Activated CD4-positive, alpha-beta T cell treated with anti-CD3 and anti-CD28 coated beads, Interleukin-2, amount 10 ng/mL, durations not matched to agents 7 days and 5 days (primary cell): ENCODE data around the gene DAPK2. TPM values are rescaled to one million over a fixed set of nuclear protein-coding genes. Genes with fewer than 3 reads are reported as not detected.
"Not testable (repeated sequence)": the region's sequence is repeated elsewhere in the genome, so short reads cannot be mapped to it uniquely, and the experiment has no call there.

Experiments
- CTCF ChIA-PET: fragments of 350-600 bp; sonication (Branson Sonifier 250); formaldehyde crosslinking; loops from one replicate; lab custom pipeline; 2021; ENCODE audit warnings: antibody characterized with exemption; lab: Charles Lee
- POLR2A ChIA-PET: fragments of 350-600 bp; sonication (Branson Sonifier 250); formaldehyde crosslinking; loops from one replicate; lab custom pipeline; 2021; ENCODE audit warnings: antibody characterized with exemption; lab: Charles Lee
- DNase-seq: peaks from one replicate; pipeline ENCODE4 v3.0.0-alpha.2; 2020
- H3K27ac Mint-ChIP-seq: one replicate; pipeline ENCODE4 v1.8.0; 2021; ENCODE audit warnings: mild to moderate bottlenecking, moderate library complexity, mixed read lengths
- H3K27me3 Mint-ChIP-seq: one replicate; pipeline ENCODE4 v1.8.0; 2021; ENCODE audit warnings: mixed read lengths
- H3K36me3 Mint-ChIP-seq: one replicate; pipeline ENCODE4 v1.8.0; 2021; ENCODE audit warnings: low read depth, mixed read lengths
- H3K4me1 Mint-ChIP-seq: one replicate; pipeline ENCODE4 v1.8.0; 2021; ENCODE audit warnings: mixed read lengths
- H3K4me3 Mint-ChIP-seq: one replicate; pipeline ENCODE4 v1.8.0; 2021; ENCODE audit warnings: mild to moderate bottlenecking, moderate library complexity, mixed read lengths
- H3K9me3 Mint-ChIP-seq: one replicate; pipeline ENCODE4 v1.8.0; 2021; ENCODE audit warnings: mixed read lengths
- total RNA-seq, 2 experiments: library from RNA; stranded (reverse); gene quantifications; one replicate each; pipeline ENCODE4 v1.2.3, GENCODE V29; 2021

Gene DAPK2
- total RNA-seq: under 1 TPM; 0.83 to 0.87 TPM

DNA sequence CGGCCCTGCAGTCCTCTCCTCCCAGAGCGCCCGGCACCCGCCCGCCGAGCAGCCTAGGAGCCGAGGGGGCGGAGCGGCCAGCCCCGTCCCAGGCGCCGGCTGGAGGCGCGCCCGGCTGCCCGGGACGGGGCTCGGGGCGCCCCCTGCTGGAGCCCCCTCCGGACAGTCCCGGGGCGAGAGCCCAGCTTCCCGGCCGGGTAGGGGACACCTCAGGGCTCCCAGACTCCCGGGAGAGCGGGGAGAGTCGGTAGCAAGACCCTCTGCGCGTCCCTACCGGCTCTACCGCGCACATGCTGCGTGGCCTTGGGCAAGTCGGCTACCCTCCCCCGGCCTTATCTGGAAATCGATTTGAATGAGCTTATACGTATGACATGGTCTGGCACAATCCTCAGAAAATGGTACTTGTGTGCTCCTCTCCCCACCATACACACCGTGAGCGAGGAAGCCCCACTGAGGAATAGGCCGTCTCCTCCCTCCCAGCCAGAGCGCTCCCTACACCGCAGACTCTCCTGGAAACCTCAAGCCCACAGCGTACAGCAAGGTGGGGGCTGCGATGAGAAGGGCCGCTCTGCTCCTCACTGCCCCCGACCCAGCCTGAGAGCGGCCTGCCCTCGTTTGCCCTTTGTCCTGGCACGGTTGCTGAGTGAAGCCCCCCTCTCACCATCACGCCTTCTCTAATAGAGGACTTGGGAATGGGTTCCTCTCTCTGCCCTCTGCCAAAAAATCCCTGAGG lies at the start of gene DAPK2:
DAPK2 (minus strand) TSS at position 65 of the 733 bp plus-strand sequence. CDS start 6,224 bp downstream, outside the sequence.
- peak; percentile 51 for DNase-seq
- no peak within 1 kb of the TSS for H3K27ac Mint-ChIP-seq
- H3K9me3 Mint-ChIP-seq: no peaks in the 10 kb centered on the region
- ChIA-PET POLR2A (interaction anchor here (0.6 kb wide), 1 partner anchor 36 kb away, joined by 3 read pairs; no protein-coding TSS in a partner anchor), CTCF (interaction anchor here (0.6 to 13.4 kb wide), 39 partner anchors 8 to 580 kb away, joined by 3 to 87 read pairs (median 4); partner anchors contain the start of gene CIAO2A)
- no peaks in the 10 kb centered on the region for H3K36me3 Mint-ChIP-seq
- H3K27me3 Mint-ChIP-seq: peaks cover 36% of the 10 kb centered on the region
- H3K4me1 Mint-ChIP-seq: peaks cover 12% of the 10 kb centered on the region
- peak within 1 kb of the TSS; percentile 62 for H3K4me3 Mint-ChIP-seq

DNA sequence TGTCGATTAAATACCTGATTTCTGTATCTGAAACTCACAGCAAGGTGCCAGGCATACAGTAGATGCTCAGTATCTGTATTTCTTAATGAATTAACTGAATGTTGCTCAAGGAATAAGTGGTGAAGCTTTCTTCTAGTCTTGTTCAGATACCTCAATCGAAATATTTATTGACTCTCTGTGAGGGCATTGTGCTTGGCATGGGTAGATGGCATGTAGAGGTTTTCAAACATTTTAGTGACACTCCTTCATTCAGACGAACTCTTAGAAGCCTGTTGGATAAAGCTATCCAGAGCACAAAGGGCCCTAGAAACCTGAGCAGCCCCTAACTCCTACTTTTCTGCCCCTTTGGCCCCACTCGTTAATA lies 49.1 kb upstream of the DAPK2 start:
- DNase-seq: no peak
- H3K4me3 Mint-ChIP-seq: peak overlapping the region; percentile 93
- CTCF ChIA-PET: interaction anchor here (1.0 to 1.3 kb wide), 3 partner anchors 12 to 530 kb away, joined by 3 to 4 read pairs (median 3); no protein-coding TSS in a partner anchor
- peaks cover 16% of the 10 kb centered on the region for H3K36me3 Mint-ChIP-seq
- peaks cover 64% of the 10 kb centered on the region for H3K4me1 Mint-ChIP-seq
- no peaks in the 10 kb centered on the region for H3K9me3 Mint-ChIP-seq
- POLR2A ChIA-PET: no interaction called here
- H3K27me3 Mint-ChIP-seq: no peaks in the 10 kb centered on the region
- peak overlapping the region; percentile 98 for H3K27ac Mint-ChIP-seq

DNA sequence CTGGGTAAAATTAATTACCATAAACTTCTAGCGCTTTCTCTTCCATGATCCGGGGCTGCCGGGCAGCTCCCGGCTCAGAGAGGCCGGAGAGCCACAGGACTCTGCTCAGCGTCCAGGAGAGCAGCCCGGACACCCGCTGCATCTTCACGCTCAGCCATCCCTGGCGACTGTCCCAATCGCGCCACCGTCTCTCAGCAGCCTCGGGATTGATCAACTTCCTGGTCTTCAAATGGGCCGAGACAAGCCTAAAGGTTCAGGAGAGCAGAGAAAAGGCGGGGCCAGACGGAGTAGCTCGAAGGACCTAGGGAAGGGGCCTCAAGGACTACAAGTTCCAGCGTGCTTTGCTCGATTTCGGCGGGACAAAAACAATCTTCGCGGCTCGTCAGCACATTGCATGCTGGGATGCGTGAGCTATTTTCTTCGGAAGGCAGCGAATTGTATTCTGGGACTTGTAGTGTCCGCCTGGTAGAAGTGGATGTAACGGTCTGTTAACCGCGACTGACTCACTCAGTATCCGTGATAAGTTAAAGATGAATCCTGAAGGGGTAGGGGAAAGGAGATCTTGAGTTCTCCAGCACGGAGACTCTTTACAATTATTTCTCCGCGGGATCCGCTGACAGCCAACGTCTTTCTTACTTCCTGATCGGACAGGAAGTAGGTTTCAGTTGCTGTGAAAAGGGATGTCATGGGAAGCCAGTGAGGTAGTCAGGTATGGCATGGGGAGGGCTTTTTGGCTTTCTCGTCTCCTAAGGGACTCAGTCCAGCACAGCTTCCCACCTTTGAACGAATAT lies 47.5 kb upstream of the DAPK2 start, which contains the start of gene CIAO2A:
CIAO2A (minus strand) TSS at position 212 of the 791 bp plus-strand sequence; CDS start at position 142, 70 bp downstream.
- ChIA-PET CTCF (interaction anchor here (0.6 to 2.5 kb wide), 19 partner anchors 9 to 1773 kb away, joined by 3 to 10 read pairs (median 4); partner anchors contain the start of gene DAPK2), POLR2A (interaction anchor here (0.6 to 1.3 kb wide), 6 partner anchors 22 to 589 kb away, joined by 3 to 7 read pairs (median 4); partner anchors contain the start of gene USP3)
- Mint-ChIP-seq H3K27me3 (no peaks in the 10 kb centered on the region), H3K4me3 (peak within 1 kb of the TSS; percentile 93), H3K36me3 (peaks cover 24% of the 10 kb centered on the region), H3K27ac (peak within 1 kb of the TSS; percentile 98), H3K9me3 (no peaks in the 10 kb centered on the region), H3K4me1 (peaks cover 66% of the 10 kb centered on the region)
- DNase-seq: peak; percentile 98

DNA sequence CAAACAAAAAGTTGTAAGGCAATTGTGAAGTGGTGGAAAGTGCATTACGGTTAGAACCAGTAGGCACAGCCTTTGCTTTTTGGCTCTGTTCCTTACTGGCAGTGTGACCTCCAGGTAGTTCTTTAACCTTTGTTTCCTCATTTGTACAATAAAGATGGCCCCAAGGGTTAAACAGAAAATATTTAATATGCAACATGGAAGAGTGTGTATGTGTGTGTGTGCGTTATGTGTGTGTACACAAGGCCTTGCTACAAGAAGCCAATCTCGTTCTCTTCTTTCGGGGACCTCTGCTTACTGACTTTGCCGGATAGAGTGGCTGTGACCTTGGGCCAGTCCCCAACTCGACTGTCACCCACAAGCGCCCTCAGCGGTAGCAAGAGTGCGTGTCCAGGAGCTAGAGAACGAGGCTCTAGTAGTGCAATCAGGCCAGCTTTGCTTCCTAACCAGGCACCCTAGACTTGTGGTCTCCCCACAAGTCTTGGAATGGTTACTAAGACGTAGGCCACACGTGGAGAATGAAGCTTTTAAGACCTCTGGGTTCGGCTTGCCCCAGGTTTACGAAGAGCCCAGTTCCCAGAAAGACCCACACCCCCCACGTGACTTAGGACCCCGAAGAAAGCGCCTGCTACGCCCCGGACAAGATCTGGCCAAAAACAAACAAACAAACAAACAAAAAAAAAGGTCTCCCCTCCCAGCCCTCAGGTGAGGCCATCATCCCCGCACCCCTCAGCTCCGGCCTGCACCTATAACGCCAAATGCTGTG lies 46.8 kb upstream of the DAPK2 start:
- CTCF ChIA-PET: interaction anchor here (0.7 to 2.5 kb wide), 15 partner anchors 9 to 587 kb away, joined by 3 to 10 read pairs (median 4); partner anchors contain the start of gene DAPK2
- H3K4me3 Mint-ChIP-seq: peak overlapping the region; percentile 93
- H3K27me3 Mint-ChIP-seq: no peaks in the 10 kb centered on the region
- H3K27ac Mint-ChIP-seq: peak overlapping the region; percentile 98
- DNase-seq: peak; percentile 48
- POLR2A ChIA-PET: interaction anchor here (0.6 to 1.3 kb wide), 5 partner anchors 22 to 589 kb away, joined by 3 to 7 read pairs (median 4); partner anchors contain the start of gene USP3
- H3K36me3 Mint-ChIP-seq: peaks cover 29% of the 10 kb centered on the region
- H3K9me3 Mint-ChIP-seq: no peaks in the 10 kb centered on the region
- peaks cover 63% of the 10 kb centered on the region for H3K4me1 Mint-ChIP-seq

DNA sequence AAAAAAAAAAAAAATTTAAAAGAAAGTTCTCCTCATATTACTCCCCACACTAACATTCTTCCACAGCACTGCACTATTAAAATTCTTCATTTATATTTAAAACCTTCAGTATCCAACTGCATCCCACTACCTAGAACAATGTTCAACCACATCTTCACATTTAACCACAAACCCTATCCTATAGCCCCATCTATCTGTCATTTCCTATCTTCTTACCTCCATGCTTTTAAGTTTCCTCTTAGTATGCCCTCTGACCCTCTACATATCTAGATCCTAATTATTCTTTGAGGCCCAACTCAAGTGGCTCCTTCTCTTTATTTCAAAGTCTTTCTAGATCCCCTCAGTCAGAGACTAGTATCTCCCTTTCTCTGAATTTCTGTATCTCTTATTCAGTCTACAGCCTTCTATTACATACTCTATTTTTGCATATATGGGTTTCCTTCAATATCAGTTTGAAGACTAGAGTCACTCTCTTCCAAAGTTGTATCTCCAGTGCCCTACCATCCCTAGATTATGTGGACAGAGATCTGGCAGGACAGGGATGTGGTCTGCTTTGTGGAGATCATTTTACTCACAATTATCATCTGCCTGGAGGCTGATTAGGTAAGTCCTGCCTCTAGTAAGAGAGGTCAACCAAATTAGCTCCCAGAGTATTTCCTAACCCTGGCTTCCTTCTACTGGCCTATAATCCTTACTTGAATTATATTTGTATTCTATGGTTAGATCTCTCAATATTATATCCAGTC lies 46.0 kb upstream of the DAPK2 start:
- peaks cover 35% of the 10 kb centered on the region for H3K36me3 Mint-ChIP-seq
- peaks cover 2% of the 10 kb centered on the region for H3K9me3 Mint-ChIP-seq
- CTCF ChIA-PET: interaction anchor here (1.4 to 2.5 kb wide), 4 partner anchors 17 to 587 kb away, joined by 3 to 10 read pairs (median 4); partner anchors contain the start of gene DAPK2
- H3K4me1 Mint-ChIP-seq: peaks cover 55% of the 10 kb centered on the region
- H3K4me3 Mint-ChIP-seq: peak overlapping the region; percentile 93
- POLR2A ChIA-PET: interaction anchor here (1.3 kb wide), 1 partner anchor 58 kb away, joined by 7 read pairs; no protein-coding TSS in a partner anchor
- H3K27ac Mint-ChIP-seq: peak overlapping the region; percentile 98
- H3K27me3 Mint-ChIP-seq: no peaks in the 10 kb centered on the region
- no peak for DNase-seq

DNA sequence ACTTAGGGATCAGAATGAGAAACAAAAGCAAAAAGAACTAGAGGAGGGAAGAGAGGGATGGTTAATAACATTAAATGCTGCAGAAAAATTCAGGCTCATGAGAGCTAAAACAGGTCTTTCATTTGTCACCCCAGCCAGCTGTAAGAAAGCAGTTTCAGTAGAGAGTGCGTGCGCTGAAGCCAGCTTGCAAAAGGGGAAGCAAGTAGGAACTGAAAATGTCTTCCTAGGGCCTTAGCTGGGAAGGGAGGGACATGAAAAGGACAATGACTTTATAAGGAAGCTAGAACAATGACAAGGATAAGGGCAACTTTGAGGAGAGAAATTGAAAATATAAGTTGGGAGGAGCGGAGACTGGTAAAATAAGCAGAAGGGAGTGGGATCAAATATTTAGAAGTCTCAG lies 44.2 kb upstream of the DAPK2 start:
- DNase-seq: no peak
- Mint-ChIP-seq H3K27ac (no peak overlapping the region), H3K4me3 (no peak overlapping the region), H3K36me3 (peaks cover 37% of the 10 kb centered on the region), H3K4me1 (peaks cover 40% of the 10 kb centered on the region), H3K9me3 (peaks cover 2% of the 10 kb centered on the region), H3K27me3 (no peaks in the 10 kb centered on the region)
- CTCF ChIA-PET: interaction anchor here (0.6 to 1.9 kb wide), 4 partner anchors 12 to 486 kb away, joined by 3 to 6 read pairs (median 4); no protein-coding TSS in a partner anchor
- POLR2A ChIA-PET: no interaction called here

GRCh38 chr15:64089543-64090280 lies 43.4 kb upstream of the DAPK2 start:
- Mint-ChIP-seq H3K9me3 (peaks cover 2% of the 10 kb centered on the region), H3K36me3 (peaks cover 38% of the 10 kb centered on the region), H3K27me3 (no peaks in the 10 kb centered on the region), H3K27ac (no peak overlapping the region), H3K4me1 (peaks cover 32% of the 10 kb centered on the region), H3K4me3 (no peak overlapping the region)
- CTCF ChIA-PET: interaction anchor here (0.6 to 1.9 kb wide), 4 partner anchors 22 to 66 kb away, joined by 3 to 6 read pairs (median 4); no protein-coding TSS in a partner anchor
- POLR2A ChIA-PET: no interaction called here
- no peak for DNase-seq

GRCh38 chr15:64082757-64083156 lies 36.5 kb upstream of the DAPK2 start:
- Mint-ChIP-seq H3K36me3 (peaks cover 19% of the 10 kb centered on the region), H3K4me3 (no peak overlapping the region), H3K27ac (no peak overlapping the region), H3K4me1 (no peaks in the 10 kb centered on the region), H3K9me3 (no peaks in the 10 kb centered on the region), H3K27me3 (no peaks in the 10 kb centered on the region)
- ChIA-PET POLR2A (no interaction called here), CTCF (interaction anchor here (1.3 kb wide), 1 partner anchor 11 kb away, joined by 4 read pairs; the partner anchor contains the start of gene CIAO2A)
- DNase-seq: no peak

- POLR2A ChIA-PET, H3K27me3 Mint-ChIP-seq, H3K4me3 Mint-ChIP-seq, H3K27ac Mint-ChIP-seq, H3K9me3 Mint-ChIP-seq, DNase-seq: not testable (repeated sequence)
- CTCF ChIA-PET: interaction anchor here (0.8 to 1.3 kb wide), 2 partner anchors 9 to 626 kb away, joined by 3 read pairs; no protein-coding TSS in a partner anchor
- Mint-ChIP-seq H3K36me3 (peaks cover 35% of the 10 kb centered on the region), H3K4me1 (peaks cover 17% of the 10 kb centered on the region)
Measured at GRCh38 chr15:64073496-64073895, 27.2 kb upstream of the DAPK2 start.

DNA sequence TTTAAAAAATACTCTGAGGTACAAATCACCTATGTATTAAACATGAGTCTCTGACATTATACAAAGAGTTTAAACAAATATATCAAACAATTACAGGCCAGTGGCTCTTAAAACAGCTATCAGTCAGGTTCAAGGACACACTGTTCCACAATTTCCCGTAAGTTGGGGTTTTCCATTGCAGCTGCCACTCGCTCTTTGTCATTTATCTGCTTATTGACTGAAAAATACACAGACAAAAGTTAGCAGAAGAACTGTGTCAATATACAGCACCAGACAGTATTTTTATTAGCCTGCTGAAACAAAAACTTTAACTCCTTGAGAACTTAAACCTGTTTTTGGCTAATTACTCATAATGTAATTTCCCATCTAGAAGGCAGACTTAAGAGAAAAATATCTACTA lies 26.5 kb upstream of the DAPK2 start:
- ChIA-PET CTCF (no interaction called here), POLR2A (no interaction called here)
- Mint-ChIP-seq H3K4me1 (peaks cover 23% of the 10 kb centered on the region), H3K9me3 (no peaks in the 10 kb centered on the region), H3K27me3 (no peaks in the 10 kb centered on the region), H3K4me3 (no peak overlapping the region), H3K36me3 (peaks cover 35% of the 10 kb centered on the region), H3K27ac (no peak overlapping the region)
- DNase-seq: no peak
